Thyroid gland (tissue), 4 donors: ENCODE measurements around the gene FAM193B. TPM values are rescaled to one million over a fixed set of nuclear protein-coding genes. Genes with fewer than 3 reads are reported as not detected.

Source experiments
- DNase-seq, 2 donors: peaks; one replicate each; pipeline ENCODE4 v3.0.0-alpha.2; 2019
- H3K27ac ChIP-seq, 3 donors: fragments of 200-600 bp; sonication (generic); 1 replicate in 2 of 3; 2 replicates in 1 of 3; pipeline ENCODE4 v1.5.1; 2016 to 2019; ENCODE audit warnings: mild to moderate bottlenecking in 1 of 3, moderate library complexity in 1 of 3
- H3K27me3 ChIP-seq: fragments of 200-600 bp; sonication (generic); one replicate; pipeline ENCODE4 v1.5.1; 2019
- H3K36me3 ChIP-seq, 2 donors: fragments of 200-600 bp; sonication (generic); one replicate each; pipeline ENCODE4 v1.5.1; 2016 to 2019
- H3K4me1 ChIP-seq, 2 donors: fragments of 200-600 bp; sonication (generic); one replicate each; pipeline ENCODE4 v1.5.1; 2017 to 2019
- H3K4me3 ChIP-seq, 3 donors: fragments of 200-600 bp; sonication (generic); replicated peaks in 1 of 3; 1 replicate in 2 of 3; 2 replicates in 1 of 3; pipeline ENCODE4 v1.5.1; 2016; ENCODE audit warnings: mild to moderate bottlenecking in 1 of 3
- H3K9me3 ChIP-seq: fragments of 200-600 bp; sonication (generic); one replicate; pipeline ENCODE4 v1.5.1; 2017
- POLR2A ChIP-seq, 2 donors: fragments of 450-650 bp; IDR thresholded peaks; one replicate each; pipeline ENCODE4 v1.6.1; 2017; ENCODE audit warnings: antibody characterized with exemption in 2 of 2, mild to moderate bottlenecking in 2 of 2, moderate library complexity in 1 of 2
- WGBS, 2 donors: methylation state at CpG; one replicate each; pipeline ENCODE4 v1.1.5; 2017; 5-methylcytosine and 5-hydroxymethylcytosine counted together
- intact Hi-C: fragments of 100-400 bp; cut with DNase I; formaldehyde crosslinking; loops from one replicate; pipeline ENCODE4 v1.15.1; 2023
- total RNA-seq, 4 donors: library from RNA; depleted of rRNA; stranded (reverse); fragments of >200 nt; gene quantifications; one replicate each; pipeline ENCODE4 v1.2.3, GENCODE V29; 2016
- TF ChIP-seq, protein P1 (sequence below), 6 experiments: fragments of 200-600 bp in 3 of 6; fragments of 450-650 bp in 3 of 6; sonication (generic) in 3 of 6; IDR thresholded peaks; one replicate each; pipeline ENCODE4 v1.5.1; 2016 to 2019; ENCODE audit warnings: antibody characterized with exemption in 6 of 6, mild to moderate bottlenecking in 2 of 6, inconsistent platforms in 1 of 6, moderate library complexity in 1 of 6

Gene FAM193B
- total RNA-seq, 4 donors from 2014 or later, result 38.0 to 54.7 (median 46.6) TPM

DNA sequence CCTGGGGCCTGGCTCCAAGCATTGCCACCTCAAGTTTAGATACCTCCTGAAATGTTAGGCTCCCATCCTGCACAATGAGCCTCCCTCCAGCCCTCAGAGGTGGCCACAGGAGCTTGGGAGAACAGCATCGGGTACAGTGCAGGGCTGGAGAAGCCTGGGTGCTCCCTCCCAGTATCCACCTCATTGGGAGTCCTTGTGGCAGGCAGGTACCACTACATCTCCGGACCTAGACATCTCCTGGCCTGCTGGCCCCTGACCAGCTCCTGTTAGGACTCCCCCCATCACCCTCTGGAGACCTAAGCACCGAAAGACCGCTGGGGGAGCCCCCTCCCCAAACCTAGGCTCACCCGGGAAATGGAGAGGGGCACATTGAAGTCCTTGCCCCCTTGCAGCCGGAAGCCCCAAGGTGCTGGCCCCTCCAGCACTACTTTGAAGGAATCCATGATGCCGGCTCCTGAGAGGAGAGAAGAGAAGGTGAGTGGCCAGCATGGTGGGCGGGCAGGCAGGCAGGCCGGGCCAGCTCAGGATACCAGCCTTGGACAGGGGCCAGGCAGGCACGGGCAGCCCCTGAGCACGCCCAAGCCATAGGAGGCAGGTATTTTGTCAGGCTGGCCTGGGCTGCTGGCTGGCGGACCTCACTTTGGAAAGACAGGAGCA is 58.2 kb downstream of the FAM193B start:
- peak overlapping the region; percentile 21 to 84 (median 76) for H3K27ac ChIP-seq
- intact Hi-C loops, result no loop called here
- peak; percentile 63 to 76 for DNase-seq
- H3K4me3 ChIP-seq, result peak overlapping the region in 1 of 3 donors; percentile 73
- no peaks in the 10 kb centered on the region for H3K9me3 ChIP-seq
- no peaks in the 10 kb centered on the region for H3K27me3 ChIP-seq
- no peaks in the 10 kb centered on the region for H3K36me3 ChIP-seq
- 20 to 40% methylated on average over 4 to 5 of the region's 12 CpGs for WGBS, 2 donors
- peaks cover 19 to 51% of the 10 kb centered on the region in 2 donors for H3K4me1 ChIP-seq
- TF ChIP-seq POLR2A (IDR thresholded peaks at IDR 0.05), result no peak
- TF ChIP-seq, protein P1, sequence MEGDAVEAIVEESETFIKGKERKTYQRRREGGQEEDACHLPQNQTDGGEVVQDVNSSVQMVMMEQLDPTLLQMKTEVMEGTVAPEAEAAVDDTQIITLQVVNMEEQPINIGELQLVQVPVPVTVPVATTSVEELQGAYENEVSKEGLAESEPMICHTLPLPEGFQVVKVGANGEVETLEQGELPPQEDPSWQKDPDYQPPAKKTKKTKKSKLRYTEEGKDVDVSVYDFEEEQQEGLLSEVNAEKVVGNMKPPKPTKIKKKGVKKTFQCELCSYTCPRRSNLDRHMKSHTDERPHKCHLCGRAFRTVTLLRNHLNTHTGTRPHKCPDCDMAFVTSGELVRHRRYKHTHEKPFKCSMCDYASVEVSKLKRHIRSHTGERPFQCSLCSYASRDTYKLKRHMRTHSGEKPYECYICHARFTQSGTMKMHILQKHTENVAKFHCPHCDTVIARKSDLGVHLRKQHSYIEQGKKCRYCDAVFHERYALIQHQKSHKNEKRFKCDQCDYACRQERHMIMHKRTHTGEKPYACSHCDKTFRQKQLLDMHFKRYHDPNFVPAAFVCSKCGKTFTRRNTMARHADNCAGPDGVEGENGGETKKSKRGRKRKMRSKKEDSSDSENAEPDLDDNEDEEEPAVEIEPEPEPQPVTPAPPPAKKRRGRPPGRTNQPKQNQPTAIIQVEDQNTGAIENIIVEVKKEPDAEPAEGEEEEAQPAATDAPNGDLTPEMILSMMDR (IDR thresholded peaks at IDR 0.05), result peak in 3 of 6 experiments; percentile 4 to 28 (median 23)

DNA sequence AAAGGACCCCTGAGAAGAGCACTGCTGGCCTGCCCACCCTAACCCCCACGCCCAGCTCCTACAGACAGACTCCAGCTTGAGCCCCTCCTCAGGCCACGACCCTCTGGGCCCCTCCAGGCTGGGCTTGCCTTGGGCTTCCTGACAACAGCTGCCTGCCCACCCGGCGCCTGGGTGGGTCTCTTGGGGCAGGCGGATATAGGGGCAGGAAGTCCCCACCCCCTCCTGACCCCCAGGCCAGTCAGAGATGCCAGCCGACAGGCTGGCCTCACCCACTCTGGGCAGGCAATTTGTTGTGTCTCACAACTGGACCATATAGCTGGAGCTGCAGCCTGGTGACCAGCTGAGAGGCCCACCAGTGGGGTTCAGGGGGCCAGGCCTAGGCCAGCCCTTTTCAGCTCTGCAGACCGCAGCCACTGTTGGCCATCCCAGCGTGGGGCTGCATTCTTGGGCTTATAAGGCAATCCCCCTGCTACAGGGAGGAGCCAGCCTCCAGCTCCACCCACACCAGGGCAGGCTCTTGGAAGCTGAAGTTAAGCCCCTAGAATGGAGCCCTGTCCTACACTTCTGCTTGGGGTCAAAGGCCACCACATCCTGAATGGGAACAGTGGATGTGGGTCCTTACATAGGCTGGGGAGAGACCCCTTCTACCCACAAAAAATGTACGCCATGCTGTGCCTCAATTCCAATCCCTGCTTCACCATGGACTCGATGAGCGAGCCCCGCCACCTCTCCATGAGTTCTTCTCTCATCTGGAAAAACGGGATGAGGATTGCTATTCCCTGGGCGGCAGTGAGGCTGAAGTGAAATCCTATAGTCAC is 58.9 kb downstream of the FAM193B start:
- H3K36me3 ChIP-seq, result no peaks in the 10 kb centered on the region
- no peaks in the 10 kb centered on the region for H3K9me3 ChIP-seq
- intact Hi-C loops, result no loop called here
- 85 to 94% methylated on average over 7 of the region's 14 CpGs for WGBS, 2 donors
- DNase-seq, result peak in 1 of 2 donors; percentile 11
- H3K4me3 ChIP-seq, result no peak overlapping the region
- TF ChIP-seq, protein P1 (IDR thresholded peaks at IDR 0.05), result no peak
- no peak for TF ChIP-seq POLR2A (IDR thresholded peaks at IDR 0.05)
- peak overlapping the region in 2 of 3 donors; percentile 76 to 84 for H3K27ac ChIP-seq
- H3K4me1 ChIP-seq, result peaks cover 19 to 51% of the 10 kb centered on the region in 2 donors
- no peaks in the 10 kb centered on the region for H3K27me3 ChIP-seq

GRCh38 chr5:177494346-177495195 is 59.8 kb downstream of the FAM193B start:
- 62 to 64% methylated on average over 9 to 10 of the region's 11 CpGs for WGBS, 2 donors
- peaks cover 19 to 51% of the 10 kb centered on the region in 2 donors for H3K4me1 ChIP-seq
- peak; percentile 25 to 30 for DNase-seq
- no peaks in the 10 kb centered on the region for H3K27me3 ChIP-seq
- H3K27ac ChIP-seq, result peak overlapping the region in 2 of 3 donors; percentile 58 to 70
- intact Hi-C loops, result no loop called here
- TF ChIP-seq, protein P1 (IDR thresholded peaks at IDR 0.05), result no peak
- no peak for TF ChIP-seq POLR2A (IDR thresholded peaks at IDR 0.05)
- no peak overlapping the region for H3K4me3 ChIP-seq
- peaks cover 0 to 6% of the 10 kb centered on the region in 2 donors for H3K36me3 ChIP-seq
- no peaks in the 10 kb centered on the region for H3K9me3 ChIP-seq

- intact Hi-C loops, result no loop called here
- peaks cover 19 to 51% of the 10 kb centered on the region in 2 donors for H3K4me1 ChIP-seq
These were observed 60.5 kb downstream of the FAM193B start for GRCh38 chr5:177493795-177494345.

More at GRCh38 chr5:177493795-177494345, 60.5 kb downstream of the FAM193B start:
- WGBS, 2 donors, result 82 to 88% methylated on average over 5 of the region's 5 CpGs
- Histone ChIP-seq H3K9me3 (no peaks in the 10 kb centered on the region), H3K27me3 (no peaks in the 10 kb centered on the region), H3K36me3 (peaks cover 0 to 6% of the 10 kb centered on the region in 2 donors), H3K27ac (peak overlapping the region in 2 of 3 donors; percentile 58 to 70), H3K4me3 (no peak overlapping the region)
- TF ChIP-seq, protein P1 (IDR thresholded peaks at IDR 0.05), result no peak
- TF ChIP-seq POLR2A (IDR thresholded peaks at IDR 0.05), result no peak
- DNase-seq, result no peak
